K562 (cell line): ENCODE results near the gene COL4A6. TPM values are rescaled to one million over a fixed set of nuclear protein-coding genes. Genes with fewer than 3 reads are reported as not detected.

Experiments used
- ATAC-seq: fragments of 200-7000 bp; cut with Tn5 transposase; 3 replicates; pipeline ENCODE4 v1.9.1; 2020; ENCODE audit warnings: moderate library complexity
- BruUV-seq: library from RNA; stranded (reverse); fragments of 400-500 nt; replicated peaks from 2 replicates; lab custom pipeline; 2021; lab: Mats Ljungman, UMichigan
- CTCF ChIA-PET: fragments of 300-600 bp; formaldehyde crosslinking; extraction: SDS; loops from one replicate; lab custom pipeline; 2021; ENCODE audit warnings: low intra/inter-chr PET ratio; lab: Yijun Ruan, JAX
- POLR2A ChIA-PET: fragments of 300-600, 350-650 bp; sonication (Branson Sonifier 250); formaldehyde crosslinking; extraction: SDS; loops from one replicate; lab custom pipeline; 2021; ENCODE audit warnings: antibody characterized with exemption, inconsistent platforms; lab: Yijun Ruan, JAX
- DNase-seq, 4 experiments: peaks; one replicate each; pipeline versions ENCODE4 v3.0.0 to v3.0.0-alpha.2; 2011 to 2018; ENCODE audit warnings: low spot score in 3 of 4, mixed read lengths in 3 of 4; ENCODE audit errors: extremely low read depth in 1 of 4
- FAIRE-seq: peaks from 2 replicates; lab custom pipeline; 2011; peaks lifted over from hg19 to GRCh38; lab: Jason Lieb, UNC
- H2AFZ ChIP-seq: 2 replicates; pipeline ENCODE4 v1.6.0; 2011; ENCODE audit warnings: low read depth, low read length, control low read depth, inconsistent platforms
- H3K27ac ChIP-seq: fragments of 200-600 bp; 3 replicates; pipeline ENCODE4 v1.8.0; 2011; ENCODE audit warnings: low read depth, mild to moderate bottlenecking, control low read depth, inconsistent platforms, low read length, moderate library complexity, mixed read lengths; ENCODE audit errors: extremely low read depth
- H3K27me3 ChIP-seq, 2 experiments: fragments of 300-600 bp in 1 of 2; 2 replicates in 1 of 2; 3 replicates in 1 of 2; pipeline versions ENCODE4 v1.6.0 to v1.8.0; 2011; ENCODE audit warnings: inconsistent platforms in 2 of 2, low read length in 2 of 2, mild to moderate bottlenecking in 1 of 2, mixed read lengths in 1 of 2, moderate library complexity in 1 of 2; ENCODE audit not compliant: control insufficient read depth in 2 of 2, insufficient read depth in 2 of 2
- H3K36me3 ChIP-seq: fragments of 300-600 bp; 3 replicates; pipeline ENCODE4 v1.8.0; 2011; ENCODE audit warnings: mild to moderate bottlenecking, low read length, inconsistent platforms; ENCODE audit not compliant: control insufficient read depth, insufficient read depth
- H3K4me1 ChIP-seq, 2 experiments: fragments of 200-600 bp in 1 of 2; replicated peaks in 1 of 2; 2 replicates in 1 of 2; 3 replicates in 1 of 2; pipeline versions ENCODE4 v1.5.1 to v1.8.0; 2011; ENCODE audit warnings: inconsistent platforms in 2 of 2, low read length in 2 of 2, mild to moderate bottlenecking in 1 of 2, mixed read lengths in 1 of 2, moderate library complexity in 1 of 2; ENCODE audit not compliant: control insufficient read depth in 2 of 2, insufficient read depth in 2 of 2
- H3K4me2 ChIP-seq: 2 replicates; pipeline ENCODE4 v1.6.1; 2011; ENCODE audit warnings: low read length, control low read depth, inconsistent platforms, mixed read lengths; ENCODE audit not compliant: insufficient read depth
- H3K4me3 ChIP-seq: fragments of 200-600 bp; sonication (generic), shearing (Covaris generic); 2 replicates; pipeline ENCODE4 v1.5.1; 2016; ENCODE audit warnings: control low read depth, inconsistent platforms
- H3K79me2 ChIP-seq: fragments of 200-600 bp; 3 replicates; pipeline ENCODE4 v1.8.0; 2011; ENCODE audit warnings: low read length, inconsistent platforms; ENCODE audit not compliant: control insufficient read depth, insufficient read depth
- H3K9ac ChIP-seq, 2 experiments: 2 replicates each; pipeline versions ENCODE4 v1.6.0 to v1.6.1; 2011; ENCODE audit warnings: low read depth in 2 of 2, low read length in 2 of 2, control low read depth in 1 of 2, inconsistent platforms in 1 of 2, mild to moderate bottlenecking in 1 of 2, mixed read lengths in 1 of 2; ENCODE audit not compliant: insufficient read depth in 1 of 2
- H3K9me1 ChIP-seq: one replicate; pipeline ENCODE4 v1.6.0; 2011; ENCODE audit warnings: inconsistent platforms, mild to moderate bottlenecking, low read length, moderate library complexity; ENCODE audit not compliant: control insufficient read depth, insufficient read depth
- H3K9me3 ChIP-seq: replicated peaks from 2 replicates; pipeline ENCODE4 v1.5.1; 2011; ENCODE audit warnings: low read depth, low read length, inconsistent platforms; ENCODE audit not compliant: control insufficient read depth, insufficient read depth
- H4K20me1 ChIP-seq: replicated peaks from 2 replicates; pipeline ENCODE4 v1.6.1; 2011; ENCODE audit warnings: low read length, inconsistent platforms, mixed read lengths; ENCODE audit not compliant: control insufficient read depth, insufficient read depth
- BRCA1 ChIP-seq, 2 experiments: fragments of 450-650 bp in 1 of 2; sonication (generic) in 1 of 2; formaldehyde crosslinking in 1 of 2; IDR thresholded peaks; 2 replicates each; pipeline versions ENCODE4 v1.5.0 to v1.6.1; 2017 to 2020; ENCODE audit warnings: mild to moderate bottlenecking in 1 of 2, missing genetic modification reagents in 1 of 2
- DIDO1 ChIP-seq: fragments of 450-650 bp; IDR thresholded peaks from 2 replicates; pipeline ENCODE4 v1.6.1; 2016; ENCODE audit warnings: low read depth, missing biosample characterization, missing genetic modification characterization
- HDAC3 ChIP-seq: fragments of 450-650 bp; IDR thresholded peaks from 2 replicates; pipeline ENCODE4 v1.6.1; 2018; ENCODE audit warnings: borderline replicate concordance, mild to moderate bottlenecking, moderate library complexity; ENCODE audit not compliant: partially characterized antibody
- HMG20A ChIP-seq: fragments of 450-650 bp; formaldehyde crosslinking; conservative IDR thresholded peaks from 2 replicates; pipeline ENCODE4 v1.4.0; 2020; ENCODE audit warnings: mild to moderate bottlenecking, mixed read lengths
- MECOM ChIP-seq: fragments of 250-450 bp; sonication (Bioruptor Pico); IDR thresholded peaks from 2 replicates; pipeline ENCODE4 v1.8.0; 2022; ENCODE audit warnings: inconsistent platforms
- NCOR1 ChIP-seq: fragments of 450-650 bp; IDR thresholded peaks from 2 replicates; pipeline ENCODE4 v1.6.1; 2016; ENCODE audit warnings: mild to moderate bottlenecking, moderate library complexity
- ZBTB1 ChIP-seq: sonication (generic); formaldehyde crosslinking; IDR thresholded peaks from 2 replicates; pipeline ENCODE4 v1.8.1; 2023; ENCODE audit warnings: missing genetic modification reagents, low read depth, mild to moderate bottlenecking, borderline replicate concordance
- ZFPM2 ChIP-seq: fragments of 250-450 bp; sonication (Bioruptor Pico); IDR thresholded peaks from 2 replicates; pipeline ENCODE4 v1.5.1; 2022; ENCODE audit warnings: mild to moderate bottlenecking
- ZNF124 ChIP-seq: sonication (generic); formaldehyde crosslinking; IDR thresholded peaks from 2 replicates; pipeline ENCODE4 v1.8.1; 2022; ENCODE audit warnings: missing genetic modification reagents
- WGBS: fragments of 100-300 bp; shearing (Covaris generic); methylation state at CpG from one replicate; pipeline ENCODE4 v1.1.6; 2016; ENCODE audit warnings: low coverage, mixed read lengths; ENCODE audit not compliant: insufficient coverage; ENCODE audit errors: missing lambda C conversion rate; 5-methylcytosine and 5-hydroxymethylcytosine counted together
- in situ Hi-C: fragments of 300-500 bp; cut with MboI; formaldehyde crosslinking; loops from 4 replicates; pipeline ENCODE4 v1.15.0; 2018; ENCODE audit warnings: inconsistent platforms, mixed read lengths
- intact Hi-C: fragments of 100-400 bp; cut with micrococcal nuclease; formaldehyde crosslinking; loops from 2 replicates; pipeline ENCODE4 v1.14.2; 2022
- polyA plus RNA-seq, 8 experiments: library from polyadenylated mRNA; depleted of rRNA in 4 of 8; stranded (reverse) in 5 of 8; unstranded in 3 of 8; fragments of >200 nt; fragmentation: Nextera tagmentation in 2 of 8; fragmentation: Illumina TruSeq in 1 of 8; extraction: Ambion mirVana in 2 of 8; extraction: Trizol in 1 of 8; gene quantifications; 2 replicates each; pipeline versions ENCODE4 v1.2.1 to v1.2.3, GENCODE V29; 2011 to 2014; ENCODE audit warnings: inconsistent platforms in 1 of 8, missing spikeins in 1 of 8
- total RNA-seq, 7 experiments: library from RNA; depleted of rRNA in 6 of 7; stranded (reverse); fragments of >200 nt in 6 of 7; fragmentation: Illumina TruSeq in 2 of 7; extraction: Trizol in 2 of 7; gene quantifications; 2 replicates each; pipeline versions ENCODE4 v1.2.1 to v1.2.3, GENCODE V29; 2011 to 2021; ENCODE audit warnings: low replicate concordance in 1 of 7
- TF ChIP-seq, protein P1 (sequence below): sonication (generic); formaldehyde crosslinking; IDR thresholded peaks from 2 replicates; pipeline ENCODE4 v1.8.0; 2023; ENCODE audit warnings: mild to moderate bottlenecking, missing genetic modification reagents
- TF ChIP-seq, protein P2 (sequence below): fragments of 450-650 bp; IDR thresholded peaks from 2 replicates; pipeline ENCODE4 v1.6.1; 2016; ENCODE audit warnings: missing biosample characterization, missing genetic modification characterization
- TF ChIP-seq, protein P3 (sequence below): sonication (generic); formaldehyde crosslinking; IDR thresholded peaks from 2 replicates; pipeline ENCODE4 v1.8.1; 2023; ENCODE audit warnings: mild to moderate bottlenecking, missing genetic modification reagents
- TF ChIP-seq, protein P4 (sequence below): fragments of 450-650 bp; IDR thresholded peaks from 2 replicates; pipeline ENCODE4 v1.6.1; 2018; ENCODE audit warnings: mild to moderate bottlenecking, low read depth; ENCODE audit not compliant: partially characterized antibody
- TF ChIP-seq, protein P5 (sequence below): IDR thresholded peaks from 2 replicates; pipeline ENCODE4 v1.6.1; 2011; ENCODE audit not compliant: insufficient read length; ENCODE audit errors: extremely low read depth

The COL4A6 gene
- total and polyA plus RNA-seq, 9 of the 15 experiments (the other 6 are each of a cell fraction or from before 2014, with no cell fraction given), result 0.02 to 0.05 TPM; not detected in 7

DNA sequence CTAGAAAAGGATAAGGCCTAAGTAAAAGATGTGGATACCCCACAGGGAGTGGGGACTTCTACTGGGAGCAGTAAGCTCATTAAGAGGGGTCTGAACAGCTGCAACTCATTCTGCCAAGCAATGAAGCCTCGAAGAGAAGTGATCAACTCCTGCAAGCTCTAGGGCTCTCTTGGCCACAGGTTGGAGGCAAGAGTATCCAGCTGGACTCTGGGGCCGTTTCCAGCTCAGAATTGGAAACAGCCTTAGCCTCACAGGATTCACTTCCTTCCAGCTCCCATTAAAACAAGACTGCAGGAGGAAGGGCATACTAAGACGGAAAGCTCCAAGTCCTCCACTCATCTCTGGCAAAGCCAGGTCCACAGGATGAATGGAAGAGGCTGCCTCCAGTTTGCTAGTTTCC is 220.3 kb downstream of the COL4A6 start:
- in situ Hi-C loops, result no loop called here
- no peak for DNase-seq
- H3K4me2 ChIP-seq, result no peak overlapping the region
- no peaks in the 10 kb centered on the region for H3K36me3 ChIP-seq
- WGBS, result 16% methylated on average over 2 of the region's 3 CpGs
- no peaks in the 10 kb centered on the region for H3K9me1 ChIP-seq
- no peak for ATAC-seq
- no peak overlapping the region for H2AFZ ChIP-seq
- CTCF ChIA-PET, result no interaction called here
- no peaks in the 10 kb centered on the region for H4K20me1 ChIP-seq
- no peak overlapping the region for H3K9ac ChIP-seq
- intact Hi-C loops, result no loop called here
- H3K4me1 ChIP-seq, result peaks cover 0 to 5% of the 10 kb centered on the region in 2 experiments; a peak in 2 of 5 replicates
- H3K27me3 ChIP-seq, result no peaks in the 10 kb centered on the region; a peak in 1 of 5 replicates
- BruUV-seq, result no TSS peak
- H3K4me3 ChIP-seq, result no peak overlapping the region
- POLR2A ChIA-PET, result no interaction called here
- H3K79me2 ChIP-seq, result no peaks in the 10 kb centered on the region
- no peaks in the 10 kb centered on the region for H3K9me3 ChIP-seq
- FAIRE-seq, result no peak
- no peak overlapping the region for H3K27ac ChIP-seq
- TF ChIP-seq, protein P1, sequence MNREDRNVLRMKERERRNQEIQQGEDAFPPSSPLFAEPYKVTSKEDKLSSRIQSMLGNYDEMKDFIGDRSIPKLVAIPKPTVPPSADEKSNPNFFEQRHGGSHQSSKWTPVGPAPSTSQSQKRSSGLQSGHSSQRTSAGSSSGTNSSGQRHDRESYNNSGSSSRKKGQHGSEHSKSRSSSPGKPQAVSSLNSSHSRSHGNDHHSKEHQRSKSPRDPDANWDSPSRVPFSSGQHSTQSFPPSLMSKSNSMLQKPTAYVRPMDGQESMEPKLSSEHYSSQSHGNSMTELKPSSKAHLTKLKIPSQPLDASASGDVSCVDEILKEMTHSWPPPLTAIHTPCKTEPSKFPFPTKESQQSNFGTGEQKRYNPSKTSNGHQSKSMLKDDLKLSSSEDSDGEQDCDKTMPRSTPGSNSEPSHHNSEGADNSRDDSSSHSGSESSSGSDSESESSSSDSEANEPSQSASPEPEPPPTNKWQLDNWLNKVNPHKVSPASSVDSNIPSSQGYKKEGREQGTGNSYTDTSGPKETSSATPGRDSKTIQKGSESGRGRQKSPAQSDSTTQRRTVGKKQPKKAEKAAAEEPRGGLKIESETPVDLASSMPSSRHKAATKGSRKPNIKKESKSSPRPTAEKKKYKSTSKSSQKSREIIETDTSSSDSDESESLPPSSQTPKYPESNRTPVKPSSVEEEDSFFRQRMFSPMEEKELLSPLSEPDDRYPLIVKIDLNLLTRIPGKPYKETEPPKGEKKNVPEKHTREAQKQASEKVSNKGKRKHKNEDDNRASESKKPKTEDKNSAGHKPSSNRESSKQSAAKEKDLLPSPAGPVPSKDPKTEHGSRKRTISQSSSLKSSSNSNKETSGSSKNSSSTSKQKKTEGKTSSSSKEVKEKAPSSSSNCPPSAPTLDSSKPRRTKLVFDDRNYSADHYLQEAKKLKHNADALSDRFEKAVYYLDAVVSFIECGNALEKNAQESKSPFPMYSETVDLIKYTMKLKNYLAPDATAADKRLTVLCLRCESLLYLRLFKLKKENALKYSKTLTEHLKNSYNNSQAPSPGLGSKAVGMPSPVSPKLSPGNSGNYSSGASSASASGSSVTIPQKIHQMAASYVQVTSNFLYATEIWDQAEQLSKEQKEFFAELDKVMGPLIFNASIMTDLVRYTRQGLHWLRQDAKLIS (CRISPR knock-in tag), result no peak
- no peak for TF ChIP-seq ZFPM2 (CRISPR knock-in tag)
- TF ChIP-seq NCOR1, result no peak
- TF ChIP-seq MECOM, result no peak
- TF ChIP-seq, protein P2, sequence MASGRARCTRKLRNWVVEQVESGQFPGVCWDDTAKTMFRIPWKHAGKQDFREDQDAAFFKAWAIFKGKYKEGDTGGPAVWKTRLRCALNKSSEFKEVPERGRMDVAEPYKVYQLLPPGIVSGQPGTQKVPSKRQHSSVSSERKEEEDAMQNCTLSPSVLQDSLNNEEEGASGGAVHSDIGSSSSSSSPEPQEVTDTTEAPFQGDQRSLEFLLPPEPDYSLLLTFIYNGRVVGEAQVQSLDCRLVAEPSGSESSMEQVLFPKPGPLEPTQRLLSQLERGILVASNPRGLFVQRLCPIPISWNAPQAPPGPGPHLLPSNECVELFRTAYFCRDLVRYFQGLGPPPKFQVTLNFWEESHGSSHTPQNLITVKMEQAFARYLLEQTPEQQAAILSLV, result no peak
- TF ChIP-seq ZBTB1 (CRISPR knock-in tag), result no peak
- TF ChIP-seq, protein P3, sequence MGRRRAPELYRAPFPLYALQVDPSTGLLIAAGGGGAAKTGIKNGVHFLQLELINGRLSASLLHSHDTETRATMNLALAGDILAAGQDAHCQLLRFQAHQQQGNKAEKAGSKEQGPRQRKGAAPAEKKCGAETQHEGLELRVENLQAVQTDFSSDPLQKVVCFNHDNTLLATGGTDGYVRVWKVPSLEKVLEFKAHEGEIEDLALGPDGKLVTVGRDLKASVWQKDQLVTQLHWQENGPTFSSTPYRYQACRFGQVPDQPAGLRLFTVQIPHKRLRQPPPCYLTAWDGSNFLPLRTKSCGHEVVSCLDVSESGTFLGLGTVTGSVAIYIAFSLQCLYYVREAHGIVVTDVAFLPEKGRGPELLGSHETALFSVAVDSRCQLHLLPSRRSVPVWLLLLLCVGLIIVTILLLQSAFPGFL (CRISPR knock-in tag), result no peak
- no peak for TF ChIP-seq ZNF124 (CRISPR knock-in tag)
- TF ChIP-seq, protein P4, sequence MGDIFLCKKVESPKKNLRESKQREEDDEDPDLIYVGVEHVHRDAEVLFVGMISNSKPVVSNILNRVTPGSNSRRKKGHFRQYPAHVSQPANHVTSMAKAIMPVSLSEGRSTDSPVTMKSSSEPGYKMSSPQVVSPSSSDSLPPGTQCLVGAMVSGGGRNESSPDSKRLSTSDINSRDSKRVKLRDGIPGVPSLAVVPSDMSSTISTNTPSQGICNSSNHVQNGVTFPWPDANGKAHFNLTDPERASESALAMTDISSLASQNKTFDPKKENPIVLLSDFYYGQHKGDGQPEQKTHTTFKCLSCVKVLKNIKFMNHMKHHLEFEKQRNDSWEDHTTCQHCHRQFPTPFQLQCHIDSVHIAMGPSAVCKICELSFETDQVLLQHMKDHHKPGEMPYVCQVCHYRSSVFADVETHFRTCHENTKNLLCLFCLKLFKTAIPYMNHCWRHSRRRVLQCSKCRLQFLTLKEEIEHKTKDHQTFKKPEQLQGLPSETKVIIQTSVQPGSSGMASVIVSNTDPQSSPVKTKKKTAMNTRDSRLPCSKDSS, result no peak
- TF ChIP-seq HDAC3, result no peak
- TF ChIP-seq HMG20A, result no peak
- TF ChIP-seq, protein P5, sequence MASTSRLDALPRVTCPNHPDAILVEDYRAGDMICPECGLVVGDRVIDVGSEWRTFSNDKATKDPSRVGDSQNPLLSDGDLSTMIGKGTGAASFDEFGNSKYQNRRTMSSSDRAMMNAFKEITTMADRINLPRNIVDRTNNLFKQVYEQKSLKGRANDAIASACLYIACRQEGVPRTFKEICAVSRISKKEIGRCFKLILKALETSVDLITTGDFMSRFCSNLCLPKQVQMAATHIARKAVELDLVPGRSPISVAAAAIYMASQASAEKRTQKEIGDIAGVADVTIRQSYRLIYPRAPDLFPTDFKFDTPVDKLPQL, result no peak
- no peak for TF ChIP-seq BRCA1 (IDR thresholded peaks at IDR 0.05)
- no peak for TF ChIP-seq BRCA1 (CRISPR knock-in tag; IDR thresholded peaks at IDR 0.05)
- TF ChIP-seq DIDO1 (tag), result no peak
